ENCODE results near the gene MED22. TPM values are rescaled to one million over a fixed set of nuclear protein-coding genes. Genes with fewer than 3 reads are reported as not detected.

The MED22 gene
- total and polyA plus RNA-seq, 8 donors, result 6.2 to 14.8 (median 10.5) TPM

DNA sequence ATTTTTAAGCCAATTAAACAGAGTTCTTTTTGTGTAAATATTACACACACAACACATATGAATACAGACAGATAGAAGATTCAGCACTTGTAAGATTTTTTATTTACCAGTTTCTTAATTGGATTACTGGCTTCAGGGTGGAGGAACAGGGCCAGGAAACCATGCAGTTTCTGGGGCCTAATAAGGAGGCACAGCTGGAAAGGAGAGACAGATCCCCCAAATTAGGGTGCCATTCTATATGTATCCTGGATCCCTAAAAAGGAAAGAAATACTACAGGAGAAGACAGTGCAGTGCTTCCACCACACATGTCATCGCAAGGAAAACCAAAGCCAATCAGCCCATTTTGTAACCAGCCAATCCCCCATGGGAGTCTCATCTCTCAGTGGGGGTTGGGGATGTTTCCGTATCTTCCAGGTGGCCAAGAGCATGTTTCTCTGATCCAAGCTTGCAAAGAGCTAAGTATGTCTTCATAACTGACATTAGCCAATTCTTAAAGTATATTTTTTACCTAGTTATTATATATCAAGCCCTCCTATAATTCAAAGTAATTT is 57.1 kb downstream of the MED22 start:
- no peaks in the 10 kb centered on the region for H3K9me3 ChIP-seq
- TF ChIP-seq CTCF (IDR thresholded peaks at IDR 0.05), result no peak
- no peak for DNase-seq
- H3K36me3 ChIP-seq, result no peaks in the 10 kb centered on the region
- FAIRE-seq, result no peak
- intact Hi-C loops (cut with DNase I), result no loop called here
- H3K4me1 ChIP-seq, result no peaks in the 10 kb centered on the region
- no peak for ATAC-seq
- no peaks in the 10 kb centered on the region for H3K27me3 ChIP-seq
- no peak overlapping the region for H3K4me3 ChIP-seq
- 79 to 84% methylated on average over 2 of the region's 2 CpGs for WGBS, 2 donors
- H3K27ac ChIP-seq, result no peak overlapping the region

Other genes starting within 250 kb of the MED22 start
- 10 to 100 TPM; 16.1 to 31.9 (median 20.3) TPM for gene RALGDS, start 226.9 kb downstream of the MED22 start, total RNA-seq
- 10 to 100 TPM; 56.0 to 69.7 TPM for gene RALGDS, start 226.9 kb downstream of the MED22 start, polyA plus RNA-seq
- 10 to 100 TPM in 1 of 6 donors, 1 to 10 TPM in 5; 1.5 to 11.9 (median 3.1) TPM for gene GBGT1, start 184.2 kb downstream of the MED22 start, total RNA-seq
- 1 to 10 TPM; 4.5 to 4.6 TPM for gene GBGT1, start 184.2 kb downstream of the MED22 start, polyA plus RNA-seq
- not detected for gene OBP2B, start 138.9 kb downstream of the MED22 start, total RNA-seq
- not detected for gene OBP2B, start 138.9 kb downstream of the MED22 start, polyA plus RNA-seq
- 10 to 100 TPM in 1 of 6 donors, 1 to 10 TPM in 5; 2.1 to 10.2 (median 5.4) TPM for gene ABO, start 72.9 kb downstream of the MED22 start, total RNA-seq
- gene ABO, start 72.9 kb downstream of the MED22 start, polyA plus RNA-seq, result 1 to 10 TPM; 3.3 to 9.3 TPM
- 10 to 100 TPM in 2 of 6 donors, 1 to 10 TPM in 4; 5.8 to 13.6 (median 7.6) TPM for gene SURF6, start 11.9 kb downstream of the MED22 start, total RNA-seq
- gene SURF6, start 11.9 kb downstream of the MED22 start, polyA plus RNA-seq, result 10 to 100 TPM; 17.7 to 19.8 TPM
- gene RPL7A, start 87 bp upstream of the MED22 start, total RNA-seq, result 1,000 to 10,000 TPM; 1,234 to 2,140 (median 1,676) TPM
- gene RPL7A, start 87 bp upstream of the MED22 start, polyA plus RNA-seq, result 1,000 to 10,000 TPM; 1,900 to 1,906 TPM
- 10 to 100 TPM; 33.6 to 47.8 (median 37.2) TPM for gene SURF1, start 8.4 kb upstream of the MED22 start, total RNA-seq
- gene SURF1, start 8.4 kb upstream of the MED22 start, polyA plus RNA-seq, result 10 to 100 TPM; 69.2 to 73.9 TPM
- gene SURF2, start 8.4 kb upstream of the MED22 start, total RNA-seq, result 10 to 100 TPM in 4 of 6 donors, 1 to 10 TPM in 2; 7.8 to 18.7 (median 11.9) TPM
- gene SURF2, start 8.4 kb upstream of the MED22 start, polyA plus RNA-seq, result 10 to 100 TPM; 37.3 to 52.4 TPM
- 100 to 1,000 TPM in 5 of 6 donors, 10 to 100 TPM in 1; 87.9 to 132 (median 129) TPM for gene SURF4, start 27.9 kb upstream of the MED22 start, total RNA-seq
- 100 to 1,000 TPM in 1 of 2 donors, 10 to 100 TPM in 1; 63.1 to 106 TPM for gene SURF4, start 27.9 kb upstream of the MED22 start, polyA plus RNA-seq
- gene STKLD1, start 28.2 kb upstream of the MED22 start, total RNA-seq, result under 1 TPM; 0.31 to 0.94 (median 0.67) TPM
- 1 to 10 TPM; 1.8 to 3.1 TPM for gene STKLD1, start 28.2 kb upstream of the MED22 start, polyA plus RNA-seq
- gene REXO4, start 69.9 kb upstream of the MED22 start, total RNA-seq, result 10 to 100 TPM in 5 of 6 donors, 1 to 10 TPM in 1; 10.0 to 16.3 (median 12.5) TPM
- gene REXO4, start 69.9 kb upstream of the MED22 start, polyA plus RNA-seq, result 10 to 100 TPM; 12.8 to 13.4 TPM
- 1 to 10 TPM; 1.5 to 5.5 (median 2.9) TPM for gene ADAMTS13, start 74.2 kb upstream of the MED22 start, total RNA-seq
- gene ADAMTS13, start 74.2 kb upstream of the MED22 start, polyA plus RNA-seq, result 10 to 100 TPM; 13.6 to 18.9 TPM
- 10 to 100 TPM; 15.6 to 24.4 (median 17.2) TPM for gene CACFD1, start 111.8 kb upstream of the MED22 start, total RNA-seq
- gene CACFD1, start 111.8 kb upstream of the MED22 start, polyA plus RNA-seq, result 10 to 100 TPM; 25.0 to 26.2 TPM
- gene SLC2A6, start 131.0 kb upstream of the MED22 start, total RNA-seq, result 1 to 10 TPM; 1.1 to 6.3 (median 2.7) TPM
- 1 to 10 TPM; 5.9 to 6.7 TPM for gene SLC2A6, start 131.0 kb upstream of the MED22 start, polyA plus RNA-seq
- not detected for gene MYMK, start 176.8 kb upstream of the MED22 start, total RNA-seq
- not detected for gene MYMK, start 176.8 kb upstream of the MED22 start, polyA plus RNA-seq
- 1 to 10 TPM; 1.5 to 5.5 (median 2.6) TPM for gene ADAMTSL2, start 186.6 kb upstream of the MED22 start, total RNA-seq
- gene ADAMTSL2, start 186.6 kb upstream of the MED22 start, polyA plus RNA-seq, result 10 to 100 TPM in 1 of 2 donors, 1 to 10 TPM in 1; 9.0 to 12.9 TPM